ENCODE data around the gene RCBTB1. TPM values are rescaled to one million over a fixed set of nuclear protein-coding genes. Genes with fewer than 3 reads are reported as not detected.

Gene RCBTB1
- polyA plus RNA-seq, 1 of the 3 experiments (the other 2 are of a cell fraction) = 13.2 TPM

- H3K27ac ChIP-seq (ENCODE audit: low read depth in 2 of 2, low read length in 1 of 2) = no peak overlapping the region
- no peak overlapping the region for H3K9ac ChIP-seq
- 81% methylated on average over 1 of the region's 1 CpG for WGBS (ENCODE audit: low lambda C conversion rate)
- no peak for TF ChIP-seq MAX (IDR thresholded peaks at IDR 0.05; ENCODE audit: low read depth)
- TF ChIP-seq TAF1 (IDR thresholded peaks at IDR 0.05; ENCODE audit: borderline replicate concordance, low read depth, low read length) = no peak
- TF ChIP-seq GABPA (IDR thresholded peaks at IDR 0.05; ENCODE audit: low read depth) = no peak
- TF ChIP-seq SIN3A (IDR thresholded peaks at IDR 0.05; ENCODE audit: borderline replicate concordance, low read depth, low read length) = no peak
- TF ChIP-seq ELF1 (IDR thresholded peaks at IDR 0.05) = no peak
- TF ChIP-seq EP300 (IDR thresholded peaks at IDR 0.05; ENCODE audit: borderline replicate concordance in 1 of 2, low read depth in 1 of 2, low read length in 1 of 2) = no peak
- no peak overlapping the region for H3K4me2 ChIP-seq
- H3K4me1 ChIP-seq (ENCODE audit: control insufficient read depth in 1 of 2, insufficient read depth in 2 of 2, low read depth in 1 of 2, low read length in 1 of 2) = no peaks in the 10 kb centered on the region
- DNase-seq = no peak
- H2AFZ ChIP-seq (ENCODE audit: low read depth) = no peak overlapping the region
- H3K9me2 ChIP-seq = no peaks in the 10 kb centered on the region
- no peak overlapping the region for H3K4me3 ChIP-seq (ENCODE audit: low read depth in 2 of 2, low read length in 1 of 2)
- H3K9me3 ChIP-seq = no peaks in the 10 kb centered on the region
- H3F3A ChIP-seq (replicated peaks; ENCODE audit: insufficient read depth) = no peaks in the 10 kb centered on the region
- peaks cover 35 to 44% of the 10 kb centered on the region in 2 experiments for H3K36me3 ChIP-seq (replicated peaks in 1 of 2; ENCODE audit: control insufficient read depth in 1 of 2, insufficient read depth in 2 of 2, low read length in 1 of 2)
- ChIA-PET CTCF (no interaction called here), POLR2A (no interaction called here)
- H3K79me2 ChIP-seq (ENCODE audit: insufficient read depth) = no peaks in the 10 kb centered on the region
- no peaks in the 10 kb centered on the region for H3K27me3 ChIP-seq (ENCODE audit: insufficient read depth)
- no peaks in the 10 kb centered on the region for H4K20me1 ChIP-seq (ENCODE audit: insufficient read depth)
Measured at GRCh38 chr13:49532593-49532992, 52.8 kb downstream of the RCBTB1 start.

GRCh38 chr13:49530457-49530856 is 54.9 kb downstream of the RCBTB1 start:
- Histone ChIP-seq H3F3A (replicated peaks; ENCODE audit: insufficient read depth) (peaks cover 3% of the 10 kb centered on the region), H4K20me1 (ENCODE audit: insufficient read depth) (no peaks in the 10 kb centered on the region), H3K9me2 (no peaks in the 10 kb centered on the region), H2AFZ (ENCODE audit: low read depth) (no peak overlapping the region), H3K79me2 (ENCODE audit: insufficient read depth) (no peaks in the 10 kb centered on the region), H3K4me1 (ENCODE audit: control insufficient read depth in 1 of 2, insufficient read depth in 2 of 2, low read depth in 1 of 2, low read length in 1 of 2) (no peaks in the 10 kb centered on the region), H3K27ac (ENCODE audit: low read depth in 2 of 2, low read length in 1 of 2) (no peak overlapping the region), H3K9ac (no peak overlapping the region), H3K4me2 (no peak overlapping the region), H3K36me3 (replicated peaks in 1 of 2; ENCODE audit: control insufficient read depth in 1 of 2, insufficient read depth in 2 of 2, low read length in 1 of 2) (peaks cover 31 to 36% of the 10 kb centered on the region in 2 experiments), H3K9me3 (no peaks in the 10 kb centered on the region), H3K4me3 (ENCODE audit: low read depth in 2 of 2, low read length in 1 of 2) (no peak overlapping the region), H3K27me3 (ENCODE audit: insufficient read depth) (no peaks in the 10 kb centered on the region)
- POLR2A ChIA-PET = no interaction called here
- TF ChIP-seq NRF1 (IDR thresholded peaks at IDR 0.05; ENCODE audit: low read depth, low read length) = no peak
- TF ChIP-seq NFIC (IDR thresholded peaks at IDR 0.05; ENCODE audit: borderline replicate concordance) = no peak
- TF ChIP-seq RXRA (IDR thresholded peaks at IDR 0.05; ENCODE audit: borderline replicate concordance, low read depth) = no peak
- no peak for TF ChIP-seq EP300 (IDR thresholded peaks at IDR 0.05; ENCODE audit: borderline replicate concordance in 1 of 2, low read depth in 1 of 2, low read length in 1 of 2)
- no peak for TF ChIP-seq USF1 (IDR thresholded peaks at IDR 0.05; ENCODE audit: borderline replicate concordance, low read depth)
- no peak for TF ChIP-seq MAX (IDR thresholded peaks at IDR 0.05; ENCODE audit: low read depth)
- no peak for TF ChIP-seq FOXJ3 (CRISPR knock-in tag; IDR thresholded peaks at IDR 0.05)
- TF ChIP-seq PBX3 (IDR thresholded peaks at IDR 0.05) = no peak
- no peak for TF ChIP-seq TEAD4 (IDR thresholded peaks at IDR 0.05; ENCODE audit: borderline replicate concordance, insufficient read depth)
- no peak for TF ChIP-seq POLR2AphosphoS5 (IDR thresholded peaks at IDR 0.05; ENCODE audit: low read depth, low read length)
- TF ChIP-seq CHD2 (IDR thresholded peaks at IDR 0.05; ENCODE audit: low read length, partially characterized antibody) = no peak
- TF ChIP-seq EZH2phosphoT487 (IDR thresholded peaks at IDR 0.05; ENCODE audit: borderline replicate concordance, low read depth) = no peak
- TF ChIP-seq IRF3 (IDR thresholded peaks at IDR 0.05; ENCODE audit: low read depth, low read length) = no peak
- WGBS (ENCODE audit: low lambda C conversion rate) = 96% methylated on average over 7 of the region's 7 CpGs
- CTCF ChIA-PET = no interaction called here
- DNase-seq = no peak
